GM10266 (cell line): ENCODE measurements around the gene DCAF5.
"Not testable (repeated sequence)": the region's sequence is repeated elsewhere in the genome, so short reads cannot be mapped to it uniquely, and the experiment has no call there.

Experiments
- DNase-seq: peaks from one replicate; pipeline ENCODE4 v3.0.0; 2012; ENCODE audit errors: extremely low spot score
- TF ChIP-seq, protein P1 (sequence below): IDR thresholded peaks from 2 replicates; pipeline ENCODE4 v1.5.1; 2012; ENCODE audit warnings: mild to moderate bottlenecking, low read depth; ENCODE audit not compliant: control insufficient read depth, insufficient read depth; ENCODE audit errors: missing control alignments

The DCAF5 gene, protein sequence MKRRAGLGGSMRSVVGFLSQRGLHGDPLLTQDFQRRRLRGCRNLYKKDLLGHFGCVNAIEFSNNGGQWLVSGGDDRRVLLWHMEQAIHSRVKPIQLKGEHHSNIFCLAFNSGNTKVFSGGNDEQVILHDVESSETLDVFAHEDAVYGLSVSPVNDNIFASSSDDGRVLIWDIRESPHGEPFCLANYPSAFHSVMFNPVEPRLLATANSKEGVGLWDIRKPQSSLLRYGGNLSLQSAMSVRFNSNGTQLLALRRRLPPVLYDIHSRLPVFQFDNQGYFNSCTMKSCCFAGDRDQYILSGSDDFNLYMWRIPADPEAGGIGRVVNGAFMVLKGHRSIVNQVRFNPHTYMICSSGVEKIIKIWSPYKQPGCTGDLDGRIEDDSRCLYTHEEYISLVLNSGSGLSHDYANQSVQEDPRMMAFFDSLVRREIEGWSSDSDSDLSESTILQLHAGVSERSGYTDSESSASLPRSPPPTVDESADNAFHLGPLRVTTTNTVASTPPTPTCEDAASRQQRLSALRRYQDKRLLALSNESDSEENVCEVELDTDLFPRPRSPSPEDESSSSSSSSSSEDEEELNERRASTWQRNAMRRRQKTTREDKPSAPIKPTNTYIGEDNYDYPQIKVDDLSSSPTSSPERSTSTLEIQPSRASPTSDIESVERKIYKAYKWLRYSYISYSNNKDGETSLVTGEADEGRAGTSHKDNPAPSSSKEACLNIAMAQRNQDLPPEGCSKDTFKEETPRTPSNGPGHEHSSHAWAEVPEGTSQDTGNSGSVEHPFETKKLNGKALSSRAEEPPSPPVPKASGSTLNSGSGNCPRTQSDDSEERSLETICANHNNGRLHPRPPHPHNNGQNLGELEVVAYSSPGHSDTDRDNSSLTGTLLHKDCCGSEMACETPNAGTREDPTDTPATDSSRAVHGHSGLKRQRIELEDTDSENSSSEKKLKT

DNA sequence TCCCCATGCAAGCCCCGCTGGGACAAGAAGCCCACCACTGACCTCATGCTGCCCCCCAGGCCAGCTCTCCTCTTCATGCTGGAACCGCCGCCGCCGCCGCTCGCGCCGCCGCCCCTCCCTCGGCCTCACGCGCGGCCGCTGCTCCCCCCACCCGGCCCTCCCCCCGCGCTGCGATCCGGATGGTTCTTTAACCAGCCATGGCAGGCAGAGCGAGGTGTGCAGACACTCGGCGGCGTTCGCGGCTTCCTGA is at the start of gene DCAF5:
DCAF5 (minus strand) TSS at position 218 of the 250 bp plus-strand sequence; CDS start at position 77, 141 bp downstream.
- no peak for DNase-seq
- TF ChIP-seq, protein P1, sequence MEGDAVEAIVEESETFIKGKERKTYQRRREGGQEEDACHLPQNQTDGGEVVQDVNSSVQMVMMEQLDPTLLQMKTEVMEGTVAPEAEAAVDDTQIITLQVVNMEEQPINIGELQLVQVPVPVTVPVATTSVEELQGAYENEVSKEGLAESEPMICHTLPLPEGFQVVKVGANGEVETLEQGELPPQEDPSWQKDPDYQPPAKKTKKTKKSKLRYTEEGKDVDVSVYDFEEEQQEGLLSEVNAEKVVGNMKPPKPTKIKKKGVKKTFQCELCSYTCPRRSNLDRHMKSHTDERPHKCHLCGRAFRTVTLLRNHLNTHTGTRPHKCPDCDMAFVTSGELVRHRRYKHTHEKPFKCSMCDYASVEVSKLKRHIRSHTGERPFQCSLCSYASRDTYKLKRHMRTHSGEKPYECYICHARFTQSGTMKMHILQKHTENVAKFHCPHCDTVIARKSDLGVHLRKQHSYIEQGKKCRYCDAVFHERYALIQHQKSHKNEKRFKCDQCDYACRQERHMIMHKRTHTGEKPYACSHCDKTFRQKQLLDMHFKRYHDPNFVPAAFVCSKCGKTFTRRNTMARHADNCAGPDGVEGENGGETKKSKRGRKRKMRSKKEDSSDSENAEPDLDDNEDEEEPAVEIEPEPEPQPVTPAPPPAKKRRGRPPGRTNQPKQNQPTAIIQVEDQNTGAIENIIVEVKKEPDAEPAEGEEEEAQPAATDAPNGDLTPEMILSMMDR = peak; percentile 6

DNA sequence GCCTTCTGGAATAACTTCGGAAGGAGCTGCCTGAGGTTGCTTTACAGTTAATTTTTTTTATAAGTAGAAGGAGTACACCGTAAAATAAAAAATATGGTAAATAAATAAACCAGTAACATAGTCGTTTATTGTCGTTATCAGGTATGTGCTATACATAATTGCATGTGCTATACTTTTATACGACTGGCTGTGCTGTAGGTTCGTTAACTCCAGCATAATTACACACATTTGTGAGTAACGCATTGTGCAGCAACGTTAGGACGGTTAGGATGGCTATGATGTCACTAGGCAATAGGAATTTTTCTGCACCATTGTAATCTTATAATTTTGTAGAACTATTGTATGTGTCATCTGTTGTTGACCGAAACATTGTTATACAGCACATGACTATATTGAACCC is 46.9 kb upstream of the DCAF5 start:
- TF ChIP-seq, protein P1 = no peak
- no peak for DNase-seq

DNA sequence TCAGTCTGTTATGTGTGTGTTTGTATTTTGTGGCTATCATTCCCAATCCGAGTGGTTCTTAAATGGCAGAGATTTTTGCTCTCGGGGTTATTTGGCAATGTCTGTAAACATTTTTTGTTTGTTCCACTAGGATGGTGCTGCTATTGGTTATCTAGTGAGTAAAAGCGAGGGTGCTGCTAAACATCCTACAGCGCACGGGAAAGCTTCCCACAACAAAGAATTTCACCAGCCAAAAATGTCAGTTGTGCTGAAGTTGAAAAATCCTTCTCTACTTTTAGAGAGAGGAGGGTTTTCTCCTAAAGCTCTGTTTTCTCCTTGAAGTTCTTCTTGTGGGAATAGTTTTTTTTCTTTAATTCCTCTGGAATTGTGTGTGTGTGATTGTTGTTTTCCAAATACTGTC is 40.8 kb upstream of the DCAF5 start:
- no peak for DNase-seq
- TF ChIP-seq, protein P1 = no peak

DNA sequence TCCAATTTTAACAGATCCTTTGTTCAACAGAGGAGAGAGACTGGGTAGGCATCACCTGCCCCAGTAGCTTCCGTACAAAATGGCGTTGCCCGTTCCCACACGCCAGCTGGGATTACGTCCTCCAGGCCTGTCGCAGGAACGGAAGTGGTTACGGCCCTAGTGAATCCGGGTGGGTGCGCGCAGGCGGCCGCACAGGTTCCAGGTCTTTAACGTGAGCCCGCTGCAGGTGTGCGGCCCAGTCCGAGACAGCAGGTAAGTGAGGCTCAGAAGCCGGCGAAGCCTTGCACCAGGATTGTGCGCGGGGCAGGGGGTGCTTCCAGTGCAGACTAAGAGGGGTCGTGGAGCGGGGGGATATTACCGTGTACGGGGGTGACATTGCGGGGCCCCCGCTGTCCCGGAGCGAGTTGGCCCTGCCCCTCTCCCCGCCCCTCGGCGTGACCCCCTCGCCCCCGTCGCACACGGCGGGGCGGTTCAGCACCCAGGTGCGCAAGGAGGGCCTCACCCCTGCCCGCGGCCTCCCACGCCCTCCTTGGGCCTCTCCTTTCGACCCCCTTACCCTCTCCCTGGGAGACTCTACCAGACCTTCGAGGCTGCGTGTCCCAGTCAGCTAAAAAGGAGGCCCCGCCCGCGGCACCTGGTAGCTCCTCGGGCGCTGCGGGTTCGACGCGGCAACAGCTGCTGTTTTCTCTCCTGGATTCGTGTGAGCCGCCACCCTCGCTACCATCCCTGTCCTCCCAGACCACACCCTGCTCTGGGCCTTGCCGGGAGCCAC is 38.6 kb upstream of the DCAF5 start, which contains the start of gene EXD2:
EXD2 (plus strand) TSS at position 159 of the 772 bp plus-strand sequence. CDS start 17,973 bp downstream, outside the sequence.
- peak; percentile 85 for DNase-seq
- TF ChIP-seq, protein P1 = no peak

DNA sequence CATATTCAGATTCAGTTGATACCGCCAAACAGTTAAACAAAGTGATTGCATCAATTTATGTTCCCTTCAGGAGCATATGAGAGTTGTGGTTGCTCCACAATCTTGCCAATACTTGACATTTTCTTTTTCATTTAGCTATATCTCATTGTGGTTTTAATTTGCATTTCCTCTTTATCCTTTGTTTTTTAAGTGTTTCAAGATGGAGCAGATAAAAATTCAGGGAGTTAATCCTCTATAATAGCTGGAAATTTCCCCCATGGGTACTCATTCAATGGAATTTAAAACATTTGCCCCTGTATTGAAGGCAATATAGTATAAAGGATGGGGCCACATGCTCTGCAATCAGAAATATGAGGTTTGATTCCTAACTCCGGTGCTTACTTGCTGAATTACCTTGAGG is 37.3 kb upstream of the DCAF5 start:
- TF ChIP-seq, protein P1 = no peak
- DNase-seq = no peak

DNA sequence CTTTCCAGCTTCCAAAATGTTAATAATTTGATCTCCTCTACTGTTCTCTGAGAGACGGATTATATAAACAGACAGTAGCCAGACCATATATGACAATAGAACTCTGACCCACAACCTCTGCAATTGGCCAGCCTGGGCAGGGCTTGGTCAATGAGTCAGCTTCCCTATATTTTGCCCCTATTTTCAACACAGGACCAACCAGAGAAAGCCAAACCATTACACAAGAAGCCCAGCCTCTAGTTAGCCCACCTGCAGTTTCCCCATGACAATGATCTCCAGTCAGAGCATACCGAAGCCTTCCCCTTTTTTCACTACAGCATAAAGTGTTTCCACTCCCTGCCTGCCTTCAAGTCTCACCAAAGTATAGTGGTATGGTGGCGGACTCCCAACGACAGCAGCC is 30.8 kb upstream of the DCAF5 start:
- DNase-seq = no peak
- TF ChIP-seq, protein P1 = no peak

DNA sequence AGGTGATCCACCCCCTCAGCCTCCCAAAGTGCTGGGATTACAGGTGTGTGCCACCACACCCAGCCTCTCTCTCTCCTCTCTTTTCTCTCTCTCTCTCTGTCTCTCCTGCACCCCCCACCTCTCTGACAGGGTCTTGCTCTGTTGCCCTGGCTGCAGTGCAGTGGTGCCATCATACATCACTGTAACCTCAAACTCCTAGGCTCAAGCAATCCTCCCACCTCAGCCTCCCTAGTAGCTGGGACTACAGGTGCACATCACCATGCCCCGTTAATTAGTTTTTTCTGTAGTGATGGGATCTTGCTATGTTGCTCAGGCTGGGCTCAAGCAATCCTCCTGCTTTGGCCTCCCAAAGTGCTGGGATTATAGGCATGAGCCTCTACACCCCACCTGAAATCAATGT is 29.7 kb upstream of the DCAF5 start:
- DNase-seq = not testable (repeated sequence)
